H9 (cell line): ENCODE measurements around the gene BCAR1. TPM values are rescaled to one million over a fixed set of nuclear protein-coding genes. Genes with fewer than 3 reads are reported as not detected.

Experiments used
- DNase-seq: peaks from one replicate; pipeline ENCODE4 v3.0.0-alpha.2; 2017
- H2AFZ ChIP-seq: one replicate; pipeline ENCODE4 v1.6.1; 2013; ENCODE audit warnings: mild to moderate bottlenecking, low read length, control low read depth, moderate library complexity
- H2AK5ac ChIP-seq: 2 replicates; pipeline ENCODE4 v1.6.1; 2013; ENCODE audit warnings: low read length, control low read depth, mixed read lengths; ENCODE audit not compliant: insufficient read length
- H2BK120ac ChIP-seq: one replicate; pipeline ENCODE4 v1.6.1; 2013; ENCODE audit warnings: low read depth, mild to moderate bottlenecking, low read length, control low read depth, inconsistent platforms; ENCODE audit not compliant: poor library complexity, severe bottlenecking
- H2BK12ac ChIP-seq: 2 replicates; pipeline ENCODE4 v1.6.1; 2013; ENCODE audit warnings: low read length, control low read depth, mixed read lengths, low read depth; ENCODE audit not compliant: insufficient read length
- H2BK15ac ChIP-seq: 2 replicates; pipeline ENCODE4 v1.6.1; 2013; ENCODE audit warnings: low read depth, low read length, control low read depth
- H2BK20ac ChIP-seq: one replicate; pipeline ENCODE4 v1.6.1; 2013; ENCODE audit warnings: low read depth, mild to moderate bottlenecking, low read length, control low read depth, inconsistent platforms; ENCODE audit not compliant: poor library complexity, severe bottlenecking
- H2BK5ac ChIP-seq: 2 replicates; pipeline ENCODE4 v1.6.1; 2013; ENCODE audit warnings: low read length, control low read depth, mixed read lengths; ENCODE audit not compliant: insufficient read length
- H3K14ac ChIP-seq: 2 replicates; pipeline ENCODE4 v1.6.1; 2013; ENCODE audit warnings: low read length, control low read depth; ENCODE audit not compliant: insufficient read depth
- H3K18ac ChIP-seq: 2 replicates; pipeline ENCODE4 v1.6.1; 2013; ENCODE audit warnings: low read depth, mild to moderate bottlenecking, mixed read lengths, low read length, control low read depth; ENCODE audit not compliant: insufficient read length
- H3K23ac ChIP-seq: 2 replicates; pipeline ENCODE4 v1.6.1; 2013; ENCODE audit warnings: low read length, control low read depth, mixed read lengths, low read depth; ENCODE audit not compliant: insufficient read length
- H3K23me2 ChIP-seq: 2 replicates; pipeline ENCODE4 v1.6.1; 2013; ENCODE audit warnings: low read depth, mild to moderate bottlenecking, mixed read lengths, low read length, control low read depth; ENCODE audit not compliant: insufficient read length, poor library complexity, severe bottlenecking
- H3K27ac ChIP-seq: 2 replicates; pipeline ENCODE4 v1.5.1; 2013; ENCODE audit warnings: low read length, control low read depth, mixed read lengths, low read depth; ENCODE audit not compliant: insufficient read length
- H3K27me3 ChIP-seq: 2 replicates; pipeline ENCODE4 v1.6.1; 2013; ENCODE audit warnings: low read length, control low read depth, inconsistent platforms; ENCODE audit not compliant: insufficient read depth
- H3K4ac ChIP-seq: 2 replicates; pipeline ENCODE4 v1.6.1; 2013; ENCODE audit warnings: low read depth, mild to moderate bottlenecking, control low read depth, inconsistent platforms, low read length, moderate library complexity
- H3K4me1 ChIP-seq: 2 replicates; pipeline ENCODE4 v1.6.1; 2013; ENCODE audit warnings: low read length, control low read depth, inconsistent platforms; ENCODE audit not compliant: insufficient read depth
- H3K4me2 ChIP-seq: 2 replicates; pipeline ENCODE4 v1.6.1; 2013; ENCODE audit warnings: low read length, control low read depth, mixed read lengths; ENCODE audit not compliant: insufficient read length, insufficient read depth
- H3K56ac ChIP-seq: 2 replicates; pipeline ENCODE4 v1.6.1; 2013; ENCODE audit warnings: low read depth, mild to moderate bottlenecking, mixed read lengths, low read length, control low read depth; ENCODE audit not compliant: insufficient read length
- H3K79me1 ChIP-seq: 2 replicates; pipeline ENCODE4 v1.6.1; 2013; ENCODE audit warnings: low read depth, mild to moderate bottlenecking, moderate library complexity, low read length, control low read depth, inconsistent platforms; ENCODE audit not compliant: insufficient read depth, poor library complexity, severe bottlenecking
- H3K79me2 ChIP-seq: 2 replicates; pipeline ENCODE4 v1.6.1; 2013; ENCODE audit warnings: low read length, control low read depth, inconsistent platforms; ENCODE audit not compliant: insufficient read depth
- H3K9ac ChIP-seq: 2 replicates; pipeline ENCODE4 v1.6.1; 2013; ENCODE audit warnings: low read length, control low read depth, mixed read lengths; ENCODE audit not compliant: insufficient read length; ENCODE audit errors: extremely low read depth
- H3K9me3 ChIP-seq: one replicate; pipeline ENCODE4 v1.6.1; 2013; ENCODE audit warnings: low read depth, low read length, inconsistent platforms; ENCODE audit not compliant: control insufficient read depth
- H3T11ph ChIP-seq: one replicate; pipeline ENCODE4 v1.6.1; 2013; ENCODE audit warnings: mild to moderate bottlenecking, low read length, control low read depth, inconsistent platforms
- H4K20me1 ChIP-seq: one replicate; pipeline ENCODE4 v1.6.1; 2013; ENCODE audit not compliant: control insufficient read depth, insufficient read length, insufficient read depth
- H4K5ac ChIP-seq: 2 replicates; pipeline ENCODE4 v1.6.1; 2013; ENCODE audit warnings: low read depth, mild to moderate bottlenecking, mixed read lengths, low read length, control low read depth; ENCODE audit not compliant: insufficient read length
- H4K8ac ChIP-seq: replicated peaks from 2 replicates; pipeline ENCODE4 v1.6.1; 2013; ENCODE audit warnings: low read length, control low read depth, mixed read lengths, low read depth; ENCODE audit not compliant: insufficient read length
- H4K91ac ChIP-seq: 2 replicates; pipeline ENCODE4 v1.6.1; 2013; ENCODE audit warnings: low read depth, mild to moderate bottlenecking, moderate library complexity, mixed read lengths, low read length, control low read depth; ENCODE audit not compliant: insufficient read length
- H3K27ac Mint-ChIP-seq, 3 experiments: 2 replicates in 2 of 3; 3 replicates in 1 of 3; pipeline ENCODE4 v1.8.0; 2020 to 2021; ENCODE audit warnings: mixed read lengths in 3 of 3, mild to moderate bottlenecking in 1 of 3, moderate library complexity in 1 of 3
- H3K27me3 Mint-ChIP-seq: 2 replicates; pipeline ENCODE4 v1.8.0; 2021; ENCODE audit warnings: low read depth, mild to moderate bottlenecking, moderate library complexity, mixed read lengths
- H3K36me3 Mint-ChIP-seq, 3 experiments: 2 replicates in 2 of 3; 3 replicates in 1 of 3; pipeline ENCODE4 v1.8.0; 2020 to 2021; ENCODE audit warnings: low read depth in 3 of 3, mixed read lengths in 3 of 3; ENCODE audit not compliant: insufficient read depth in 1 of 3
- H3K4me1 Mint-ChIP-seq, 2 experiments: 2 replicates each; pipeline ENCODE4 v1.8.0; 2020; ENCODE audit warnings: mixed read lengths in 2 of 2
- H3K4me3 Mint-ChIP-seq, 2 experiments: 2 replicates in 1 of 2; 3 replicates in 1 of 2; pipeline ENCODE4 v1.8.0; 2020 to 2021; ENCODE audit warnings: mild to moderate bottlenecking in 2 of 2, mixed read lengths in 2 of 2, moderate library complexity in 1 of 2
- H3K9me3 Mint-ChIP-seq, 2 experiments: 2 replicates in 1 of 2; 3 replicates in 1 of 2; pipeline ENCODE4 v1.8.0; 2020; ENCODE audit warnings: mild to moderate bottlenecking in 2 of 2, mixed read lengths in 2 of 2, moderate library complexity in 1 of 2
- WGBS: extraction: QIAGEN DNeasy Blood & Tissue Kit; methylation state at CpG from one replicate; pipeline ENCODE4 v1.1.7; 2013; ENCODE audit warnings: missing lambda C conversion rate, low lambda C conversion rate, mixed read lengths; ENCODE audit not compliant: insufficient read length; ENCODE audit errors: extremely low coverage; 5-methylcytosine and 5-hydroxymethylcytosine counted together
- total RNA-seq: library from RNA; stranded (reverse); gene quantifications from 2 replicates; pipeline ENCODE4 v1.2.1, GENCODE V29; 2021
- TF ChIP-seq, protein P1 (sequence below): fragments of 200-600 bp; sonication (generic); conservative IDR thresholded peaks from 3 replicates; pipeline ENCODE4 v1.8.0; 2021; ENCODE audit warnings: antibody characterized with exemption, mild to moderate bottlenecking

Gene BCAR1
- total RNA-seq, 1 experiment from 2014 or later: 97.1 TPM

DNA sequence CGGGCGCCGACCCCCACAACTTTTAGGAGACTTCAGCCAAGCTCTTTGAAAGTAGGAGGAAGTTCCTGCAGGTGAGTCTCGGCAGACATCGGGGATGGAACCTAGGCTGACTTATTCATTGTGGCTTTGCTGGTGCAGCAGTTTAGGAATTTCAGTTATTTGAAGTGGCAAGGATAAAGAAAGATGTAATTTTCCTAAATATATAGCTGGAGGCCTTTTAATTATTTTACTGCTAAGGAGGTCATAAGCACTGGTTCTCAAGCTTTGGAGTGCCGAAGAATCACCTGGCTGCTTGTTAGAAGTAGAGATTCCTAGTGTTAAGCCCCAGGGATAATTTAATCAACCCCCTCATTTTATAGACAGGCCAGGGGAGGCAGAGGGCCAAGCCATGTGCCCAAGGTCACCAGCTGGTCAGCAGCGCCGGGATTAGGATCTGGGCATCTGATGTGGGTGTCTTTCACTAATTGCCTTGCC lies 28.9 kb upstream of the BCAR1 start:
- WGBS: no CpG with 5 or more reads among the region's 8 CpGs
- Histone ChIP-seq H3K23me2 (no peaks in the 10 kb centered on the region), H3K56ac (no peak overlapping the region), H3K4ac (no peak overlapping the region), H3K27me3 (no peaks in the 10 kb centered on the region), H4K91ac (no peak overlapping the region), H3K23ac (no peak overlapping the region), H3K14ac (no peak overlapping the region), H3K18ac (no peak overlapping the region), H3K4me2 (no peak overlapping the region), H3K27ac (no peak overlapping the region), H2BK5ac (no peak overlapping the region), H4K20me1 (no peaks in the 10 kb centered on the region), H4K5ac (no peak overlapping the region), H3K79me1 (no peaks in the 10 kb centered on the region), H3K79me2 (no peaks in the 10 kb centered on the region), H3K9ac (no peak overlapping the region), H2BK120ac (no peak overlapping the region), H3T11ph (no peak overlapping the region), H2BK12ac (no peak overlapping the region), H2AK5ac (no peak overlapping the region), H3K9me3 (no peaks in the 10 kb centered on the region), H4K8ac (no peak overlapping the region), H2AFZ (no peak overlapping the region), H2BK15ac (no peak overlapping the region), H2BK20ac (no peak overlapping the region), H3K4me1 (no peaks in the 10 kb centered on the region)
- H3K9me3 Mint-ChIP-seq: no peaks in the 10 kb centered on the region
- peaks cover 5 to 7% (median 6%) of the 10 kb centered on the region in 3 experiments; a peak in 6 of 7 replicates for H3K36me3 Mint-ChIP-seq
- TF ChIP-seq, protein P1, sequence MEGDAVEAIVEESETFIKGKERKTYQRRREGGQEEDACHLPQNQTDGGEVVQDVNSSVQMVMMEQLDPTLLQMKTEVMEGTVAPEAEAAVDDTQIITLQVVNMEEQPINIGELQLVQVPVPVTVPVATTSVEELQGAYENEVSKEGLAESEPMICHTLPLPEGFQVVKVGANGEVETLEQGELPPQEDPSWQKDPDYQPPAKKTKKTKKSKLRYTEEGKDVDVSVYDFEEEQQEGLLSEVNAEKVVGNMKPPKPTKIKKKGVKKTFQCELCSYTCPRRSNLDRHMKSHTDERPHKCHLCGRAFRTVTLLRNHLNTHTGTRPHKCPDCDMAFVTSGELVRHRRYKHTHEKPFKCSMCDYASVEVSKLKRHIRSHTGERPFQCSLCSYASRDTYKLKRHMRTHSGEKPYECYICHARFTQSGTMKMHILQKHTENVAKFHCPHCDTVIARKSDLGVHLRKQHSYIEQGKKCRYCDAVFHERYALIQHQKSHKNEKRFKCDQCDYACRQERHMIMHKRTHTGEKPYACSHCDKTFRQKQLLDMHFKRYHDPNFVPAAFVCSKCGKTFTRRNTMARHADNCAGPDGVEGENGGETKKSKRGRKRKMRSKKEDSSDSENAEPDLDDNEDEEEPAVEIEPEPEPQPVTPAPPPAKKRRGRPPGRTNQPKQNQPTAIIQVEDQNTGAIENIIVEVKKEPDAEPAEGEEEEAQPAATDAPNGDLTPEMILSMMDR: no peak
- no peak for DNase-seq
- H3K27me3 Mint-ChIP-seq: peaks cover 4% of the 10 kb centered on the region
- peaks cover 6 to 7% of the 10 kb centered on the region in 2 experiments for H3K4me1 Mint-ChIP-seq
- H3K27ac Mint-ChIP-seq: no peak overlapping the region; a peak in 1 of 7 replicates
- no peak overlapping the region for H3K4me3 Mint-ChIP-seq
